Measurements from ENCODE around the gene CDK13. TPM values are rescaled to one million over a fixed set of nuclear protein-coding genes. Genes with fewer than 3 reads are reported as not detected.

Gene CDK13
- total RNA-seq, 1 experiment from 2014 or later = 52.2 TPM

DNA sequence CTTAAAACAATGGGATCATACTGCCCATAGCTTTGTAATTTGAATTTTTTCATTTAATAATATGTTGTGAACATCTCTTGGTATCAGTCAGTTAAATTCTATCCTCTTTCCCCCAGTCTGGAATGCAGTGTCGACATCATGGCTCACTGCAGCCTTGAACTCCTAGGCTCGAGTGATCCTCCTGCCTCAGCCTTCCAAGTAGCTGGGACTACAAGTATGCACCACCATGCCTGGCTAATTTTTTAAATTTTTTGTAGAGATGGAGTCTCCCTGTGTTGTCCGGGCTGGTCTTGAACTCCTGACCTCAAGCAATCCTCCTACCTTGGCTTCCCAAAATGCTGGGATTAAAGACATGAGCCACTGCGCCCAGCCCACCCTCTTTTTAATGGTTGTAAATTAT lies 149.8 kb downstream of the CDK13 start:
- Histone ChIP-seq H2AK5ac (ENCODE audit: insufficient read length, low read length) (no peak overlapping the region), H3K9me3 (ENCODE audit: control insufficient read depth, low read depth, low read length) (no peaks in the 10 kb centered on the region), H3K27ac (ENCODE audit: insufficient read length, low read depth, low read length) (no peak overlapping the region), H3K18ac (ENCODE audit: insufficient read length, low read depth, low read length) (no peak overlapping the region), H3K79me1 (ENCODE audit: insufficient read depth, low read depth, low read length, poor library complexity, severe bottlenecking) (no peaks in the 10 kb centered on the region), H2BK12ac (ENCODE audit: insufficient read length, low read depth, low read length) (no peak overlapping the region), H4K5ac (ENCODE audit: insufficient read length, low read depth, low read length) (no peak overlapping the region), H2BK20ac (ENCODE audit: low read depth, low read length, poor library complexity, severe bottlenecking) (no peak overlapping the region), H4K91ac (ENCODE audit: insufficient read length, low read depth, low read length) (no peak overlapping the region), H2BK5ac (ENCODE audit: insufficient read length, low read length) (no peak overlapping the region), H4K20me1 (ENCODE audit: control insufficient read depth, insufficient read depth, insufficient read length) (no peaks in the 10 kb centered on the region), H3K4ac (ENCODE audit: low read depth, low read length) (no peak overlapping the region), H2BK15ac (ENCODE audit: low read depth, low read length) (no peak overlapping the region), H3K27me3 (ENCODE audit: insufficient read depth, low read length) (no peaks in the 10 kb centered on the region), H3K23me2 (ENCODE audit: insufficient read length, low read depth, low read length, poor library complexity, severe bottlenecking) (no peaks in the 10 kb centered on the region), H3T11ph (ENCODE audit: low read length) (no peak overlapping the region), H3K4me2 (ENCODE audit: insufficient read depth, insufficient read length, low read length) (no peak overlapping the region), H3K4me1 (ENCODE audit: insufficient read depth, low read length) (no peaks in the 10 kb centered on the region; the same call in 1 of the 2 replicates), H2AFZ (ENCODE audit: low read length) (no peak overlapping the region), H3K23ac (ENCODE audit: insufficient read length, low read depth, low read length) (no peak overlapping the region), H2BK120ac (ENCODE audit: low read depth, low read length, poor library complexity, severe bottlenecking) (no peak overlapping the region), H3K14ac (ENCODE audit: insufficient read depth, low read length) (no peak overlapping the region), H4K8ac (replicated peaks; ENCODE audit: insufficient read length, low read depth, low read length) (no peak overlapping the region), H3K9ac (ENCODE audit: extremely low read depth, insufficient read length, low read length) (no peak overlapping the region), H3K56ac (ENCODE audit: insufficient read length, low read depth, low read length) (no peak overlapping the region), H3K79me2 (ENCODE audit: insufficient read depth, low read length) (no peaks in the 10 kb centered on the region)
- H3K36me3 Mint-ChIP-seq (ENCODE audit: insufficient read depth in 1 of 3, low read depth in 3 of 3) = peaks cover 0 to 10% (median 0%) of the 10 kb centered on the region in 3 experiments; a peak in 2 of 7 replicates
- no peaks in the 10 kb centered on the region for H3K9me3 Mint-ChIP-seq
- H3K27me3 Mint-ChIP-seq (ENCODE audit: low read depth) = no peaks in the 10 kb centered on the region
- TF ChIP-seq, protein P1, sequence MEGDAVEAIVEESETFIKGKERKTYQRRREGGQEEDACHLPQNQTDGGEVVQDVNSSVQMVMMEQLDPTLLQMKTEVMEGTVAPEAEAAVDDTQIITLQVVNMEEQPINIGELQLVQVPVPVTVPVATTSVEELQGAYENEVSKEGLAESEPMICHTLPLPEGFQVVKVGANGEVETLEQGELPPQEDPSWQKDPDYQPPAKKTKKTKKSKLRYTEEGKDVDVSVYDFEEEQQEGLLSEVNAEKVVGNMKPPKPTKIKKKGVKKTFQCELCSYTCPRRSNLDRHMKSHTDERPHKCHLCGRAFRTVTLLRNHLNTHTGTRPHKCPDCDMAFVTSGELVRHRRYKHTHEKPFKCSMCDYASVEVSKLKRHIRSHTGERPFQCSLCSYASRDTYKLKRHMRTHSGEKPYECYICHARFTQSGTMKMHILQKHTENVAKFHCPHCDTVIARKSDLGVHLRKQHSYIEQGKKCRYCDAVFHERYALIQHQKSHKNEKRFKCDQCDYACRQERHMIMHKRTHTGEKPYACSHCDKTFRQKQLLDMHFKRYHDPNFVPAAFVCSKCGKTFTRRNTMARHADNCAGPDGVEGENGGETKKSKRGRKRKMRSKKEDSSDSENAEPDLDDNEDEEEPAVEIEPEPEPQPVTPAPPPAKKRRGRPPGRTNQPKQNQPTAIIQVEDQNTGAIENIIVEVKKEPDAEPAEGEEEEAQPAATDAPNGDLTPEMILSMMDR (conservative IDR thresholded peaks at IDR 0.05) = no peak
- no peak for DNase-seq
- no peak overlapping the region for H3K4me3 Mint-ChIP-seq
- 0 out of 7 replicates have a peak overlapping the region, but pooled peaks of 1 of the 3 experiments have one; percentile 34 for H3K27ac Mint-ChIP-seq
- WGBS (ENCODE audit: extremely low coverage, insufficient read length, low lambda C conversion rate) = no CpG with 5 or more reads among the region's 4 CpGs
- peaks cover 13 to 22% of the 10 kb centered on the region in 2 experiments for H3K4me1 Mint-ChIP-seq
